ENCODE data around the gene ANKRD53.
"Not testable (repeated sequence)": the region's sequence is repeated elsewhere in the genome, so short reads cannot be mapped to it uniquely, and the experiment has no call there.

The ANKRD53 gene

GRCh38 chr2:71023553-71024243, 45.3 kb downstream of the ANKRD53 start:
- DNase-seq (ENCODE audit: low spot score): peak; percentile 14
- CTCF ChIA-PET: interaction anchor here (0.6 to 0.9 kb wide), 5 partner anchors 26 to 1844 kb away, joined by 3 to 4 read pairs (median 3); no protein-coding TSS in a partner anchor
- H3K27ac ChIP-seq; POLR2A ChIA-PET (ENCODE audit: low non-redundant PET): not testable (repeated sequence)
- TF ChIP-seq CTCF (conservative IDR thresholded peaks at IDR 0.05; ENCODE audit: low read depth): peak; percentile 26

All from RWPE1 (cell line).